GM21786 (cell line): ENCODE results near the gene UBE2G1.
"Not testable (repeated sequence)": the region's sequence is repeated elsewhere in the genome, so short reads cannot be mapped to it uniquely, and the experiment has no call there.

Experiments used
- ATAC-seq: cut with Tn5 transposase; IDR thresholded peaks from one replicate; pipeline ENCODE4 v1.9.1; 2021; ENCODE audit not compliant: unreplicated experiment

Gene UBE2G1

DNA sequence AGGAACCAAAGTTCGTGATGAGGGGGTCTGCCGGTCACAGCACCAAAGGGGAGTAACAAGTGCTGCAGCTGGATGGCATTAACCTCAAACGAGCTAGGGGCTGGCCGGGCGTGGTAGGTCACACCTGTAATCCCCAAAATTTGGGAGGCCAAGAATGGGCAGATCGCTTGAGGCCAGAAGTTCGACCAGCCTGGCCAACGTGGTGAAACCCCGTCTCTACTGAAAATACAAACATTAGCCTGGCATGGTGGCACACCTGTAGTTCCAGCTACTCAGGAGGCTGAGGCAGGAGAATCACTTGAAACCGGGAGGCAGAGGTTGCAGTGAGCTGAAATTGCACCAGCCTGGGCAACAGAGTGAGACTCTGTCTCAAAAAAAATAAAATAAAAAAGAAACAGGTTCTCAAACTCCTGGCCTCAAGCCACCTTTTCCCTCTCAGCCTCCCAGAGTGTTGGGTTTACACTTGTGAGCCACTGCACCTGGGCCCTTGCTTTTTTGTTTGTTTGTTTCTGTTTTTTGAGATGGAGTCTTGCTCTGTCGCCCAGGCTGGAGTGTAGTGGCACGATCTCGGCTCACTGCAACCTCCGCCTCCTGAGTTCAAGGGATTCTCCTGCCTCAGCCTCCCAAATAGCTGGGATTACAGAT, 9.4 kb upstream of the UBE2G1 start:
- ATAC-seq: not testable (repeated sequence)

DNA sequence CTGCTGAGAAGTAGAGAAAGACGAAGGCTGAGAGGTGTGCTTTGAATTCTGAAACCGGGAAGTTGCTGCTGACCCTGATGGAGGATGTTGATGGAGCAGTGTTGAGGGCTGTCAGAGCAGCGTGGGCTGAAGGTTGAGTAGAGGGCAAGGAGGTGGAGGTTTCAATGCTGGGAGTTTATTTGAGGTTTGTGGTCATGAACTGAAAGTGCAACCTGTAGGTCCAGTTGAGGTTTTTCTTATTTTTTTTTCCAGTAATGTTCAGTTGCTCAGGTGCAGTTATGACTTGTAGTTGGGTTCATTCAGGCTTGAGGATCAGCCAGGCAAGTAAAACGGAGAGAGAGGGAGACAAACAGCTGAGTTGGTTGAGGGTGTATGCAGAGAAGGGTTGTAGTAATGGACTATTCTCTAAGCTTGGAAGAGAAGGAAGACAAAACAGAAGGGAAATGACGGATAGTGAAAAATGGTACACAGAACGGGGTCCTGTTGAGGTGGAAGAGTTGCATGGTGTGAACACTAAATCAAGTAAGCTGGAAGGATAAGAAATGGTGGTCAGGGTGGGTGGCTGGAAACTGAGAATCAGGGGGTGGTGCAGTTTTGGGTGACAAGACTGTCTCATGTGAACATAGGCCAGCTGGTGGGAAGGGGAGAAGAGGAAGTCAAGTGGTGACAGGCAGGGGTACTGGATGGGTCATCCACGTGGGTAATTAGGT, 8.7 kb upstream of the UBE2G1 start:
- peak; percentile 72 for ATAC-seq

DNA sequence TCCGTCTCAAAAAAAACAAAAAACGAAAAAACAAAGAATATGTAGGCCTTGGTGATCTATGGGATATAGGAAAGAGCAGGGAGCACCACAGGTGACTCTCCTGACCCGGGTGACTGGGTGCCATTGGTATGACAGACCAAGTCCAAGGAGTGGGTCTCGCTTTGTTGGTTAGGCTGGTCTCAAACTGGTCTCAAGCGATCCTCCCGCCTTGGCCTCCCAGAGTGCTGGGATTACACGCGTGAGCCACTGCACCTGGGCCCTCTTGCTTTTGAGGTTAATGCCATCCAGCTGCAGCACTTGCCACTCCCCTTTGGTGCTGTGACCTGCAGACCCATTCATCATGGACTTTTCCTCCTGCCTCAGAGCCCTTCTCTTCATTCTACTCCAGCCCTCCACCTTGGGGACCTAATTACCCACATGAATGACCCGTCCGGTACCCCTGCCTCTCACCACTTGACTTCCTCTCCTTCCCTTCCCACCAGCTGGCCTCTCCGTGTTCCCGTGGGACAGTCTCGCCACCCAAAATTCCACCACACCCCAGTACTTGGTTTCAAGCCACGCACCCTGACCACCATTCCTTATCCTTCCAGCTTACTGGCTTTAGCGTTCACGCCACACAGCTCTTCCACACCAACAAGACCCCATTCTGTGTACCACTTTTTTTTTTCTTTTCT, 3.2 kb upstream of the UBE2G1 start:
- ATAC-seq: no peak

DNA sequence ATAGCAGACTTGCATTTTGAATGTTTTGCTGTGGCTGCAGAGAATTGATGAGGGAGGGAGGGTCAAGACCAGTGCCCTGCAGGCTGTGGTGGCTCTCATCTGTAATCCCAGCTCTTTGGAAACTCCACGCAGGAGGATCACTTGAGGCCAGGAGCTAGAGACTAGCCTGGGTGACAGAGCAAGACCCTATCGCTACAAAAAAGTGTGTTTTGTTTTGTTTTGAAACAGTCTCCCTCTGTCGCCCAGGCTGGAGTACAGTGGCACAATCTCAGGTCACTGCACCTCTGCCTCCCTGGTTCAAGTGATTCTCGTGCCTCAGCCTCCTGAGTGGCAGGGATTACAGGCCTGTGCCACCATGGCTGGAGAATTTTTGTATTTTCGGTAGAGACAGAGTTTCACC, 1.9 kb upstream of the UBE2G1 start:
- no peak for ATAC-seq

DNA sequence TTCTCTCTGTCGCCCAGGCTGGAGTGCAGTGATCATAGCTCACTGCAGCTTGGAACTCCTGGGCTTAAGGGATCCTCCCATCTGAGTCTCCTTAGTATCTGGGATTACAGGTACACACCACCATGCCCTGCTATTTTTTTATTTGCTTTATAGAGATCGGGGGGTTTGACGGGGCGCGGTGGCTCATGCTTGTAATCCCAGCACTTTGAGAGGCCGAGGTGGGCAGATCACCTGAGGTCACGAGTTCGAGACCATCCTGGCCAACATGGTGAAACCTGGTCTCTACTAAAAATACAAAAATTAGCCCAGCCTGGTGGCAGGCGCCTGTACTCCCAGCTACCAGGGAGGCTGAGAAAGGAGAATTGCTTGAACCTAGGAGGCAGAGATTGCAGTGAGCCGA, 702 bp upstream of the UBE2G1 start:
- ATAC-seq: not testable (repeated sequence)

DNA sequence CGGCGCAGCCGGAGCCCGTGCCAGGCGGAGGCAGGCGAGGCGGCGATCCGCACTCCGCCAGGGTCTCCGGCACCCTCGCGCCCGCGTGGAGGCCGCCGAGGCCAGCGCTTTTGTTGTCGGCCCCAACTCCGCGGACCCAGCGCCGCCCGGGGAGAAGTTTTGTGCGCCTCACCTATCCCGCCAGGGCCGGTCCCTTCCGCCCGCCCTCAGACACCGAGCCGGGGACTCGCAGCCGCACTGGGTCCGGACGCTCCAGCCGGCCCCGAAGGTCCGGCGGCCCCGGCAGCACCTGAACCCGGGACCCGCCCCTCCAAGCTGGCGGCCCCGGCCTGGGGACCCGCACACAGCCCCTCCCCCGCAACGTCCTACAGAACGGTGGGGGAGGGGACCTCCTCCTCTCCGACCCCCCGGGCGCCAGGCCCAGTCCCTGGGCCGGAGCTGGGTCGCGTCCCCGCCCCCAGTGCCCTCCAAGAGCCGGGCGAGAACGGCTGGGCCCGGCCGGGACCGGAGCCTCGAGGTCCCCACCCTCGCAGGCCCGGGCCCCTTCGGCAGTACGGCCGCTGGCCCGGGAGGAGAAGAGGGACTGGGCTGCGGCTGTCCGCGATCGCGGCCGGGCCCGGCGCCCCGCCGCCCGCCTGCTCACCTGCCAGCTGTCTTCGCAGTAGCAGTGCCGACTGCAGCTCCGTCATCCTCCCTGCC, 698 bp downstream of the UBE2G1 start:
- peak; percentile 8 for ATAC-seq

DNA sequence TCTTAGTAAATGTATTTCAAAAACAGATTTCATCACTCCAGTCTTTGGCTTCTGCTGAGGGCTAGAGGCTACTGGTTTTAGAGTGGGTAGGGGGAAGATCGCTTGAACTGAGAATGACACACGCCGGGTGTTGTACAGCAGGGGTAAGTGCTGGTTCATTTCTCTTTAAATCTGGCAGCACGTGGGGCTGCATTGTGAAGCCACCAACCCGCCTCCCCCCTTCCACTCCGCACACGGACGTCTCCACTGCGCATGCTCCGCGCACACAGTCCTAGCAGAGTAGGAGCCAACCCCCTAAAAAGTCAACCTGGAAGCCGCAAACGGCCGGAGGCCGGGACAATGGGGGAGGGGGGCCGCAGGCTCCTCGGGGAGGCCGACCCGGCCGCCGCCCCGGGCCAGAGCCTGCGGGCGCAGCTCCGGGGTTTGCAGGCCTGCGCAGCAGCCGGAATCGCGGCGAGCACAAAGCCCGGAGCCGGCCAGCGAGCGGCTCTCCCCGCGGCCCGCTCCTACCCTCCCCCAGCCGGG, 1.3 kb downstream of the UBE2G1 start:
- peak; percentile 46 for ATAC-seq

DNA sequence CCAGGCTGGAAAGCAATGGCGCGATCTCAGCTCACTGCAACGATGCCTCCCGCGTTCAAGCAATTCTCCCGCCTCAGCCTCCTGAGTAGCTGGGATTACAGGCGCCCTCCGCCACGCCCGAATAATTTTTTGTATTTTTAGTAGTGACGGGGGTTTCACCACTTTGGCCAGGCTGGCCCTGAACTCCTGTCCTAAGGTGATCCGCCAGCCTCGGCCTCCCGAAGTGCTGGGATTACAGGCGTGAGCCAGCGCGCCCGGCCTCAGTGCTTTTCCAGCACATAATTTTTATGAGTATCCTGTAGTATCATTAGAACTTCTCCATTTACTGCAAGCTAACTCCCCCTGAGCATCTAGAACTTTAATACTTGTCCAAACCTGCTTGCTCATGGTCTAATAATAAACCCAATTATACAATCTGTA, 1.8 kb downstream of the UBE2G1 start:
- ATAC-seq: no peak

DNA sequence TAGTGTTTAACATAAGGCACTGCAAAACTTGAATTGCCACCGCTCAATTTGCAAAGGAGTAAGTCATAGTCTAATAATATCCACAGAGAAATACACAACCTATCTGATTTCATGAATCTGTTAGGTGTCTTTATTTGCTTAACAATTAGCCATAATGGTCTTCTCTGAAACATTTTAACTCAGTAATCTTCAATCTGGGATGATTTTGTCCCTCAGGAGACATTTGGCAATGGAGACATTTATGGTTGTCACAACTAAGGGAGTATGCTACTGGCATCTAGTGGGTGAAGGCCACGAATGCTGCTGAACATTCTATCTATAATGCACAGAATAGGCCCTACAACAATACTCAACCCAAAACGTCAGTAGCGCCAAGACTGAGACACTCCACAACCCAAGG, 4.3 kb downstream of the UBE2G1 start:
- no peak for ATAC-seq

DNA sequence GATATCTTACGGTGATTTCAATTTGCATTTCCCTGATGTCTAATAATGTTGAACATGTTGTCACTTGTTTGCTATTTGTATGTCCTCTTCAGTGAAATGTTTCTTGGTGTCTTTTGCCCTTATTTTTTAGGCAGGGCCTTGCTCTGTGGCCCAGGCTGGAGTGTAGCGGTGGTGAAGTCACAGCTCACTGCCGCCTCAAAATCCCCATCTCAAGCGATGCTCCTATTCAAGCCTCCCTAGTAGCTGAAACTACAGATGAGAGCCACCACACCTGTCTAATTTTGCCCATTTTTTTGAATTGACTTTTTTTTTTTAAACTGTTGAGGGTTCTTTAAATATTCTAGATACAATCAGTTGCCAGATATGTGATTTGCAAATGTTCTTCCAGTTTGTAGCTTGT, 8.3 kb downstream of the UBE2G1 start:
- ATAC-seq: no peak

DNA sequence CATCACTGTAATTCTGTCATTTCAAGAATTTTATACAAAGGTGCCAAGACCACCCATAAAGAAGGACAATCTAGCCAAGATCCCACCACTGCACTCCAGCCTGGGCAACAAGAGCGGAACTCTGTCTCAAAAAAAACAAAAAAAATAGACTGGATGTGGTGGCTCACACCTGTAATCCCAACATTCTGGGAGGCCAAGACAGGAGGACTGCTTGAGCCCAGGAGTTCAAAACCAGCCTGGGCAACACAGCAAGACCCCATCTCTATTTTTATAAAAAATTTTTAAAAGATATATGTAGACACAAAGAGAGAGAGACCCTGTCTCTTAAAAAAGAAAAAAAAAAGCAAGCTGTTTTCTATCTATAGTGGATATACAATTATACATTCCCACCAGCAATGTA, 8.8 kb downstream of the UBE2G1 start:
- ATAC-seq: no peak

DNA sequence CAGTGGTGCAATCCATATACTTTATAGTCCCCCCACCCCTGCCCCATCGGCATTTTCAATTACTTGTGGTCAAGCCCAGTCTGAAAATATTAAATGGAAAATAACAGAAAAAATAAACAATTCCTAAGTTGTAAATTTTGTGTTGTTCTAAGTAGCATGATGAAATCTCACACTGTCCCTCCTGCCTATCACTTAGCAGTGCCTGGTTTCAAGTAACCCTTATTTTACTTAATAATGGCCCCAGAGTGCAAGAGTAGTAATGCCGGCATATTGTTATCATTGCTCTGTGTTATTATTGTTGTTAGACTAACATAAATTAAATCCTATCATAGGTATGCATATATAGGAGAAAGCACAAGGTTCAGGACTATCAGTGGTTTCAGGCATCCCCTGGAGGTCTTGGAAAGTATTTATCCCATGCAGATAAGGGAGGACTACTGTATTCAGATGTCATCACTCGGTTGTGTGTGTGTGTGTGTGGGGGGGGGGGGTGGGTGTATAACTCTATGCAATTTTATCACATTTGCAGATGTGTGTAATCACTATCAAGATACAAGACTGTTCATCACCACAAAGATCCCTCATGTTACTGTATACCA, 9.3 kb downstream of the UBE2G1 start:
- ATAC-seq: no peak

DNA sequence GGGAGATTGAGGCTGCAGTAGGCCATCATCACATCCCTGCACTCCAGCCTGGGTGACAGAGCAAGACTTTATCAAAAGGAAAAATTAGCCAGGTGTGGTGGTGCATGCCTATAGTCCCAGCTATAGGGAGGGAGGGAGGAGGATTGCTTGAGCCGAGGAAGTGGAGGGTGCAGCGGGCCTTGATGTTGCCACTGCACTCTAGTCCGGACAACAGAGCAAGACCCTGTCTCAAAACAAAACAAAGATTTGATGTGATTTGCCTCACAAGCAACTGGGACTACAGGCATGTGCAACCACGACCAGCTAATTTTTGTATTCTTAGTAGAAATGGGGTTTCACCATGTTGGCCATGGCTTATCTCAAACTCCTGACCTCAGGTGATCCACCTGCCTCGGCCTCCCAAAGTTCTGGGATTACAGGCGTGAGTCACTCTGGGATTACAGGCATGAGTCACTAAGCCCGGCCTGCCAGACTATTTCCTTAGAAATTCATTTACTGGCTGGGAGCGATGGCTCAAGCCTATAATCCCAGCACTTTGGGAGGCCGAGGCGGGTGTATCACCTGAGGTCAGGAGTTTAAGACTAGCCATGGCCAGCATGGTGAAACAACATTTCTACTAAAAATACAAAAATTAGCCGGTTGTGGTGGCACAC, 11.5 kb downstream of the UBE2G1 start:
- ATAC-seq: no peak

DNA sequence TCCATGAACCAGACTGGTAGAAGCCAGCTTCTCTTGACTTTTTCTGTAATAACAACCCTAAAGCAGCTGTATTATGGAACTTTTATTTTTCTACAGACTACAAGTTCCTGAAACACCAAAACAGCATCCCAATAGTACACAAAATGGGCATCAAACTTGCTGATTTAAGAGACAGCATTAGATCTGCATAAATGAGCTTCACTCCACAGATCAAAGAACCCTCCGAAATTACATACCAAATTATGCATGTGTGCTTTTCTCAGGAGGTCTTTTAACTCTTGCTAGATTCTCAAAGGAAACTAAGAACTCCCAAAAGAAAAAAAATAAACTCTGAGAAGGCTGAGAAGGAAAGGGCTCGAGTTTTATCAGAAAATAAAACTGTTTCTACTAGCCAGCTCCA, 12.3 kb downstream of the UBE2G1 start:
- no peak for ATAC-seq

DNA sequence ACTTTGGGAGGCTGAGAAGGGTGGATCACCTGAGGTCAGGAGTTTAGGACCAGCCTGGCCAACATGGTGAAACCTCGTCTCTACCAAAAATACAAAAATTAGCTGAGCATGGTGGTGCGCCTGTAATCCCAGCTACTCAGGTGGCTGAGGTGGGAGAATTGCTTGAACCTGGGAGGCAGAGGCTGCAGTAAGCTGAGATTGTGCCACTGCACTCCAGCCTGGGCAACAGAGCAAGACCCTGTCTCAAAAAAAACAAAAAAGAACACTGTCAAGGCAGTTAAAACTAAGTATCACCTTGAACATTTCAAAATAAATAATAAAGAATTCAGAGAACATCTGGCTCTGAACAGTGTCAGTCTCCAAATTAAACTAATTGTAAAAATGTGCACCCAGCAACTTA, 16.3 kb downstream of the UBE2G1 start:
- not testable (repeated sequence) for ATAC-seq

DNA sequence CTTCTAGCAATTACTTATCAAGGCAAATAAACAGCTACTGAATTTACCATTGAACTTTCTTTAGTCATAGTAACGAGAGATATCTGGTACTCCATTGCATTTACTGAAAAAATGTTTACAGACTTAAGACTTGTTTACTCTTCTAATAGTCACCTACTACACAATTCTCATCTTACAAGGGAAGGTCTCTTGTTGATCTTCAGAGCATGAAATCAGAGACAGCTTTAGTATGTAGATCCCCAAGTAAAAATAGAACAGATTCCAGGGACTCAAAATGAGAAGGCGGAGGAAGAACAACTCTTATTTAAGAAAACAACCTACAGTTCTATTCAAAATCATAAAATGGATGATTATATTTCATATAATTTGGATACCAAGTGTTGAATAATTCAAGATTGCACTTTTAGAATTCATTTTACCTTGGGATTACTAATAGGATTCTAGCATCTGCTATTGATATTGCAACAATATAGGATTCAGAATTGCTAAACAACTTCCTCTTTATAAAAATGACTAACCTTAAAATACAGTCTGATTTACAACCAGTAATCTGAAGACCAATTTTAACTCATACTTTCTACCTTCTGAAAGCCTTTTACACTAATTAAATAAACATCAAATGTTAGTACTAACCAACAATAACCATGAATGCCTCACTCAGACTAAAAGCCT, 20.8 kb downstream of the UBE2G1 start:
- ATAC-seq: no peak

DNA sequence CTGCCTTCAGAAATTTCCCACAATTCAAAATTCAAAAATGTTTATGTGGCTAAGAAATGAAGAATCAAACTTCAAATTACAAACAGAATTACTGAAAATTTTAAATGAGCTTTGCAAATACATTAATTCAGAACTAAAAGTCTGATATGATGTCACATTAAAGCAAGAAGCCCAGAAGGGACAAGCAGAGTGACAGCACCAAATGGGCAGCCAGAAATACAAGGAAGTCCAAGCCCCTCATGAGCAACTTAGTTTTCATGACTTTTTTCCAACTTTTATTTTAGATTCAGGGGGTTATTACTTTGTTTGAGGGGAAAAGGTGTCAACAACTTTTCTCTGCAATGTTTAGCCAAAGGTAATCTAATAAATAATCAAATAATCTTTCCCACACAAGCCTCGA, 21.5 kb downstream of the UBE2G1 start:
- ATAC-seq: no peak

DNA sequence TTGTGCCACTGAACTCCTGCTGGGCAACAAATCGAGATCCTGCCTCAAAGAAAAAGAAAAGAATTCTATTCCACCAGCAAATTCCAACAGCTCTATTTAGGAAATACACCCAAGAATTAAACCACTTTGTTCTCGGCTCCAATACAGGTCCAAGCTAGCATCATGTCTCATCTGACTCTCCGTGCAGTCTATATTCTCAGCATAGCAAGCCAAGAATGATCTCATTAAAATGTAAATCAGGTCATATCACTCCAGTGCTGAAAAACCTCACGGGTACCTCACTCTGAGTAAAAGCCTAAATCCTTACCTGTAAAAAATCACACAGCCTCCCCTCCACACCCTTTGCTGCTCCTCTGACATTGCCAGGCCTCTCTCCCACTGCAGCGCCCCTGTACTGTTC, 23.9 kb downstream of the UBE2G1 start:
- ATAC-seq: no peak

DNA sequence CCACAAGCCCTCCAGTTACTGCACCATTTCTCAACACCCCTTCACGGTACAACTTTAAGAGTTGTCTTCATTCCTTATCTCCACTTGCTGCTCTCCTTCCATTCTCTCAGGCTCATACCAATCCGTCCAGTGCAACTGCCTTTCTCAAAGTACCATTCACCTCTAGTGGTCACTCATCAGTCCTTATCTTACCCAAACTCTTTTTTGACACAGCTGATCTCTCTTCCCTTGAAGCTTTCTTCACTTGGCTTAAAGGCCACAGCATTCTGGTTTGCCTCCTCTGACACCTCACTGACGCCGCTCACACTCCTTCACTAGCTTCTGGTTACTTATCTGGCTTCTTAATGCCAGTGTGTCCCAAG, 24.9 kb downstream of the UBE2G1 start:
- ATAC-seq: no peak
